Transverse colon (tissue), 4 donors: Measurements from ENCODE around the gene ATG2A. TPM values are rescaled to one million over a fixed set of nuclear protein-coding genes. Genes with fewer than 3 reads are reported as not detected.

Experiments used
- DNase-seq: peaks from one replicate; pipeline ENCODE4 v3.0.0-alpha.2; 2019
- H3K27ac ChIP-seq, 4 donors: fragments of 200-600 bp; sonication (generic); 2 replicates each; pipeline ENCODE4 v1.5.1; 2016 to 2018; ENCODE audit warnings: inconsistent platforms in 4 of 4
- H3K27me3 ChIP-seq: fragments of 200-600 bp; sonication (generic); 2 replicates; pipeline ENCODE4 v1.5.1; 2017; ENCODE audit warnings: inconsistent platforms
- H3K36me3 ChIP-seq, 4 donors: fragments of 200-600 bp; sonication (generic); 2 replicates each; pipeline ENCODE4 v1.5.1; 2017 to 2019; ENCODE audit warnings: inconsistent platforms in 4 of 4
- H3K4me1 ChIP-seq, 4 donors: fragments of 200-600 bp; sonication (generic); 2 replicates each; pipeline ENCODE4 v1.5.1; 2017 to 2020; ENCODE audit warnings: inconsistent platforms in 4 of 4
- H3K4me3 ChIP-seq, 4 donors: fragments of 200-600 bp; sonication (generic); 1 replicate in 1 of 4; 2 replicates in 3 of 4; pipeline versions ENCODE4 v1.5.1 to v1.6.1; 2017 to 2019; ENCODE audit warnings: inconsistent platforms in 4 of 4
- H3K9me3 ChIP-seq, 2 donors: fragments of 200-600 bp; sonication (generic); 2 replicates each; pipeline ENCODE4 v1.5.1; 2017 to 2019; ENCODE audit warnings: inconsistent platforms in 2 of 2
- CTCF ChIP-seq, 5 experiments: fragments of 200-600 bp in 3 of 5; fragments of 450-650 bp in 2 of 5; sonication (generic) in 3 of 5; IDR thresholded peaks; 1 replicate in 2 of 5; 2 replicates in 3 of 5; pipeline ENCODE4 v1.5.1; 2016 to 2017; ENCODE audit warnings: antibody characterized with exemption in 5 of 5, inconsistent platforms in 3 of 5, mild to moderate bottlenecking in 2 of 5, moderate library complexity in 1 of 5
- EP300 ChIP-seq: sonication (generic); formaldehyde crosslinking; IDR thresholded peaks from one replicate; pipeline ENCODE4 v1.6.1; 2017; ENCODE audit warnings: antibody characterized with exemption, low read depth
- POLR2A ChIP-seq: fragments of 450-650 bp; IDR thresholded peaks from one replicate; pipeline ENCODE4 v1.6.1; 2016; ENCODE audit warnings: antibody characterized with exemption, mild to moderate bottlenecking, moderate library complexity
- POLR2AphosphoS5 ChIP-seq, 3 donors: sonication (generic); formaldehyde crosslinking; IDR thresholded peaks; one replicate each; pipeline ENCODE4 v1.6.1; 2016; ENCODE audit warnings: antibody characterized with exemption in 3 of 3
- WGBS, 2 donors: methylation state at CpG; one replicate each; pipeline ENCODE4 v1.1.5; 2018; ENCODE audit warnings: low coverage in 1 of 2; 5-methylcytosine and 5-hydroxymethylcytosine counted together
- in situ Hi-C, 4 donors: fragments of 200-750 bp; cut with MboI; loops; one replicate each; pipeline versions ENCODE4 v1.15.0 to v1.15.1; 2017; ENCODE audit warnings: low sequenced_read_pairs in 3 of 4, low pct_ligation_motif_present in 1 of 4, low pct_unique_long_range_greater_than_20kb in 1 of 4
- intact Hi-C: fragments of 100-400 bp; cut with DNase I; formaldehyde crosslinking; loops from one replicate; pipeline ENCODE4 v1.15.1; 2023; ENCODE audit warnings: low total_unique reads
- total RNA-seq, 4 donors: library from RNA; depleted of rRNA; stranded (reverse); fragments of >200 nt; gene quantifications; one replicate each; pipeline ENCODE4 v1.1.0, GENCODE V29; 2016

ATG2A gene
- total RNA-seq, 4 donors from 2014 or later, result 30.1 to 82.3 (median 46.4) TPM

- peak overlapping the region; percentile 93 to 96 (median 94) for H3K27ac ChIP-seq
- no peaks in the 10 kb centered on the region for H3K27me3 ChIP-seq
- TF ChIP-seq EP300 (no peak), POLR2A (peak; percentile 36), POLR2AphosphoS5 (IDR thresholded peaks at IDR 0.05) (peak in 1 of 3 donors; percentile 44), CTCF (IDR thresholded peaks at IDR 0.05) (no peak)
- WGBS, 2 donors, result 81 to 84% methylated on average over 9 to 33 of the region's 33 CpGs
- H3K4me3 ChIP-seq, result no peak overlapping the region
- peak; percentile 62 for DNase-seq
- intact Hi-C loops, result no loop called here
- no peaks in the 10 kb centered on the region for H3K36me3 ChIP-seq
- H3K4me1 ChIP-seq, result peaks cover 54 to 91% (median 68%) of the 10 kb centered on the region in 4 donors
- in situ Hi-C loops, result no loop called here
- no peaks in the 10 kb centered on the region for H3K9me3 ChIP-seq
Observed at GRCh38 chr11:64859542-64860414, 57.2 kb downstream of the ATG2A start.

- intact Hi-C loops (no loop called here), in situ Hi-C loops (no loop called here)
Observed at GRCh38 chr11:64858467-64859263, 58.3 kb downstream of the ATG2A start.

GRCh38 chr11:64857485-64857884, 59.5 kb downstream of the ATG2A start:
- intact Hi-C loops, result no loop called here
- Histone ChIP-seq H3K4me1 (peaks cover 45 to 89% (median 55%) of the 10 kb centered on the region in 4 donors), H3K27me3 (no peaks in the 10 kb centered on the region), H3K36me3 (no peaks in the 10 kb centered on the region), H3K9me3 (no peaks in the 10 kb centered on the region), H3K4me3 (no peak overlapping the region), H3K27ac (peak overlapping the region; percentile 93 to 96 (median 94))
- TF ChIP-seq EP300, result no peak
- no peak for TF ChIP-seq POLR2A
- WGBS, 2 donors, result 94% methylated on average over 6 of the region's 6 CpGs; no CpG with 5 or more reads in 1 of the 2 donors
- no peak for DNase-seq
- in situ Hi-C loops, result no loop called here

More at GRCh38 chr11:64858467-64859263, 58.3 kb downstream of the ATG2A start:
- peak; percentile 70 for DNase-seq
- H3K4me3 ChIP-seq, result no peak overlapping the region
- no peaks in the 10 kb centered on the region for H3K9me3 ChIP-seq
- no peaks in the 10 kb centered on the region for H3K27me3 ChIP-seq
- WGBS, 2 donors, result 59 to 100% methylated on average over 5 to 19 of the region's 19 CpGs
- TF ChIP-seq POLR2A (no peak), POLR2AphosphoS5 (IDR thresholded peaks at IDR 0.05) (peak in 1 of 3 donors; percentile 20)
- H3K4me1 ChIP-seq, result peaks cover 54 to 89% (median 64%) of the 10 kb centered on the region in 4 donors
- no peaks in the 10 kb centered on the region for H3K36me3 ChIP-seq
- peak overlapping the region; percentile 93 to 96 (median 94) for H3K27ac ChIP-seq

- Histone ChIP-seq H3K36me3 (no peaks in the 10 kb centered on the region), H3K4me3 (no peak overlapping the region), H3K4me1 (peaks cover 45 to 85% (median 54%) of the 10 kb centered on the region in 4 donors), H3K27ac (peak overlapping the region; percentile 93 to 96 (median 94)), H3K9me3 (no peaks in the 10 kb centered on the region), H3K27me3 (no peaks in the 10 kb centered on the region)
- intact Hi-C loops (no loop called here), in situ Hi-C loops (no loop called here)
- DNase-seq, result peak; percentile 70
- TF ChIP-seq CTCF (IDR thresholded peaks at IDR 0.05) (no peak), EP300 (no peak), POLR2AphosphoS5 (IDR thresholded peaks at IDR 0.05) (peak in 2 of 3 donors; percentile 35 to 61)
- 64 to 98% methylated on average over 6 to 20 of the region's 20 CpGs for WGBS, 2 donors
Observed at GRCh38 chr11:64856382-64857227, 60.4 kb downstream of the ATG2A start.
